NK-92 (cell line): Measurements from ENCODE around the gene MARCO.
"Not testable (repeated sequence)": the region's sequence is repeated elsewhere in the genome, so short reads cannot be mapped to it uniquely, and the experiment has no call there.

Experiments used
- DNase-seq: peaks from one replicate; lab custom pipeline; 2025; ENCODE audit not compliant: unreplicated experiment; lab: John Stamatoyannopoulos, UW

The MARCO gene

DNA sequence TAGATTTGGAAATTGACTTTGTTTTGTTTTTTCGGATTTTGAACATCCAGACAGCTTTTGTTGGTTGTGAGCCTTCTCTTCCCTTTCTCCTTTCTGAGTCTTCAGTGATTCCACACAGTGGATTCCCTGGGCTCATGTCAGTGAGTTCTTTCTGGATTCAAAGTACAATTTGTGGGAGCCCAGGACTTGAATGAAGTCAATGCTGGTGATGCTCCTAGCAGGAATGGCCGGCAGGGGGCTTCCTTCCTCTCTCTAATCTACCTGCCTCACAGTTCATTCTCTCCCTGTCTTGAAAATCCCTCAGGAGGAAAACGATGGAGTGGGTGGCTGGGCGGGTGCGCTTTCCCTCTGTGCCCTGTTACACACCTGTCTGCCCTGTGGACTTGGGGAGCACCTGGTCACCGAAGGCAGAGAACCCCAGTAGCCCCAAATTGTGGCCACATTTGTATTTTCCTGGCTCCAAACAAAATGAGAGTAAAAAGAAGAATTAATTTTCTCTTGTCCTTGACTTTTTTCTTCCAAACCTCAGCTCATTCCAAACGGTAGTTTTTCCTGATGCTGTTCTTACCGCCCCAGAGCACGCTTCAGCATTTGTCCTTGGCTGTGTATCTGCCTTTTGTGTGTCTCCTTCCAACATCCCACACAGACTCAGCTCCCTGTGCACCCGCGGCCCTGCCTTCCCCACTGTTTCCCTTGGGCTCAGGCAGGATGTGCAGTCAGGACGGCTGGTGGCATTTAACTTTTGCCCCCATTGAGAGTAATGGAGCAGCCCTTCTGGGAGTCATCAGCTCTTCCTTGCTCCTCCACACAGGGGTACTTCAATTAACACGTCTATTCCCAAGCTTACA, 86.6 kb downstream of the MARCO start:
- DNase-seq, result no peak

DNA sequence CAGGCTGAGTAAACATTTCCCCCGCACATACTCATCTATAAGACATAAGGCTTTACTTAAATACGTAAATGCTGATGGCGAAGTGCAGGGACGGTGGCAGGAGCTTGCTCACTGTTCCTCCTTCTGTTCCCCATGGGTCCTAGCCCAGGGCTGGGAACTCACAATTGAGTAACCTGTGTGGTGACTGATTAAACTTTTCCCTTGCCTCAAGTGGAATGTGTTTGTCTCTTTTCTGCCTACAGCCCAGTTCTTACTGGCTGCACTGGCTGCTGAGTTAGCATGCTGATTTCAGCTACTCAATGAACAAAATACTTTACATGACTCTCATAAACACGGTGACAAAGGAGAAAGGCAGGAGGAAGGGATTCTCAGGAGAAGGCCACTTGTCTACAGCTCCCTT, 87.3 kb downstream of the MARCO start:
- no peak for DNase-seq

DNA sequence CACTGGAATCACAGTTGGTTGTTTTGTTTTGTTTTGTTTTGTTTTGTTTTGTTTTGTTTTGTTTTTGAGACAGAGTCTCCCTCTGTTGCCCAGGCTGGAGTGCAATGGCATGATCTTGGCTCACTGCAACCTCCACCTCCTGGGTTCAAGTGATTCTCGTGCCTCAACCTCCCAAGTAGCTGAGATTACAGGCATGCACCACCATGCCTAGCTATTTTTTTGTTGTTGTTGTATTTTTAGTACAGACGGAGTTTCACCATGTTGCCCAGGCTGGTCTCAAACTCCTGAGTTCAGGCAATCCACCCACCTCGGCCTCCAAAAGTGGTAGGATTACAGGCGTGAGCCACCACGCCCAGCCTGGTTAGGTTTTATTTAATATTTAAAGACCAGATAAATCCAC, 95.9 kb downstream of the MARCO start:
- not testable (repeated sequence) for DNase-seq

DNA sequence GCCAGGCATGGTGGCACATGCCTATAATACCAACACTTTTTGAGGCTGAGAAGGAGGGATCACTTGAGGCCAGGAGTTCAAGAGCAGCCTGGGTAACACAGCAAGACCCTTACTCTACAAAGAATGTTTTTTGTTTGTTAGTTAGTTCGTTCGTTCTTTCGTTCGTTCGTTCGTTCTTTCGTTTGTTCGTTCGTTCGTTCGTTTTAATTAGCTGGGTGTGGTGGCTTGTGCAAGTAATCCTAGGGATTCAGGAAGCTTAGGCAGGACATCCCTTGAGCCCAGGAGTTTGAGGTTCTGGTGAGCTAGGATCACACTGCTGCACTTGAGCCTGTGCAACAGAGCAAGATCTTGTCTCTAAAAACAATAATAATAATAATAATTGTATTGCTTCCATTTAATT, 98.7 kb downstream of the MARCO start:
- DNase-seq, result no peak
